ENCODE data around the gene PHACTR3.

Gene PHACTR3

DNA sequence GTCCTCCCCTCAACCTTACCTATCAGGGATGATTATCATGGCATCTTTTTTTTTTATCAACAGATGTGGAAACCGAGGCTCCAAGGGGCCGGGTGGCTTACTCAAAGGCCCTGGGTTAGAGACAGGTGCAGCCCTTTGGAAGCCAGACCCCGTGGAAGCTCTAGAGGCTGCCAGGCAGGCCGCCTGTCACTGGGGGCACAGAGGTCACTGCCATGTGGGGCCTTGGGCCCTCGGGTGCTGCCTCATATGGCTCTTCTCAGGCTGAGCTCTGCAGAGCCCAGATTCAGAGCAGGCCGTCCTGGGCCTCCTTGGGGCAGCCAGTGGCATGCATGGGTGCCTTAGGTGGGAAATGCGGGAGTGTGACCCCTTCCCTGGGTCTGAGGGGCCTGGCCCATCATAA, 136.3 kb downstream of the PHACTR3 start:
- DNase-seq = no peak

DNA sequence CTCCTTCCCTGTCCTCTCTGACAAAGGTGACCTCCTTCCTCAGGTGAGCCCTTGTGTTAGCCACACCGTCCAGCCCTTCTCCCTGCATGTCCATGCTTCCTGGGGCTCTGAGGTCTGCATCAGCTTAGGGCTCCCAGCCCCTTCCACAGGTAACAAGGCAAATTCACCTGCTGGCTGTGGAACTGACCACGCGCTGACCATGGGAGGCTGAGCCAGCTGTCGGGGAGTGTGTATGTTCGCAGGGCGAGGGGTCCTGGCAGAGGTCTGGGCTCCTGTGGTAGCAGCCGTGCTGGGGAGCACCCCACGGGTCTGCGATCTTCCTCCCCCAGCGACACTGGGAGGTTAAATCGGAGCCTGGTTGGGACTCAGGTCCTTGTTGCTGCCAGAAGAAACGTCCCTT, 136.7 kb downstream of the PHACTR3 start:
- DNase-seq = no peak

DNA sequence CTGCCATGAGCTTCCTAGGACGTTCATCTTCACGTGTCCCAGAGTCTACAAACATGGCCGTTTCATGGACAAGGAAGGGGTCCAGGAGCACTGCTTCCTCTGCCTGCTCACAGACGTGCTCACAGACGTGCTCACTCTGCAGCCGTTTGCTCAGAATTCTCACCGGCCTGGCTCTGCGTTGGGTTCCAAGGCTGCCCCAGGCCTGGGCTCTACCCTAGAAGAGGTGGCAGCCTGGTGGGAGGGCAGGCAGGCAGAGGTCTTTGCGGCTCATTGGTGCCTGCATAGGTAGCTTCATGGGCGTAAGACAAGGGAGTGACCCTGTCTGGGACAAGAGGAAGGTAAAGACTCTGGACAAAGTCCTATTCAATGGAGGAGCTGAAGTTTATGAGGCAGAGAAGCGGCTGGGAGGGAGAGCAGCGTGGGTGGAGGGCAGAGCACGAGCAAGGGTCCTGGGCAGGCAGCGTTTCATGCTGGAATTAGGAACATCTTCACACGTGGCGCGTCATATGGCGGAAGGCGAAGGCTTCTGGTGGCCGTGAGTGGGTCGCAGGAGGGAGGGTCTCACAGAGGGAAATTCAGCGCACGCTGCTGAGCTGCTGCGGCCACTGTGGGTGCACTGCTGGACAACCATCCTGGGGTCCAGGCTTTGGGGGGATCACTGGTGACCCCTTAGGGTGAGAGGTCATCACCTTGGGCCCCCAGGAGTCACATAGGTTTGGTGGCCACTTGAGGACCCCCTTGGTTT, 138.2 kb downstream of the PHACTR3 start:
- DNase-seq = no peak

DNA sequence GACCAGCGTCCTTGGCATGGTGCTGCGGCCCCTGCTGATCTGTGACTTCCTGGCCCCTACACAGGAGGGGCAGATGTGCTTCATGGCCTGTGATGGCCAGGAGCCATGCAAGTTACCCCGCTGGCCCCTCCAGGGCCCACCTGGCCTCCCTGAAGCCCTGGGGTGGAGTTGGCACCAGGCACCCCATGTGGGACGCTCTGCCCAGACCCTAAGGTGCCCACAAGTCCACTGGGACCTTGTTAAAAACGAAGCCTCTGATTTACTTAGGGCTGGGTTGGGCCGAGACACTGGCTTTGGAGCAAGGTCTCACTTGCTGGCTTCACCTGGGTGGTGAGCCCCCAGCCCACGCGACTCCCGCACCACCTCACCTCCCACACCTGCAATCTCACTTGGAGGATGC, 139.0 kb downstream of the PHACTR3 start:
- DNase-seq = no peak

DNA sequence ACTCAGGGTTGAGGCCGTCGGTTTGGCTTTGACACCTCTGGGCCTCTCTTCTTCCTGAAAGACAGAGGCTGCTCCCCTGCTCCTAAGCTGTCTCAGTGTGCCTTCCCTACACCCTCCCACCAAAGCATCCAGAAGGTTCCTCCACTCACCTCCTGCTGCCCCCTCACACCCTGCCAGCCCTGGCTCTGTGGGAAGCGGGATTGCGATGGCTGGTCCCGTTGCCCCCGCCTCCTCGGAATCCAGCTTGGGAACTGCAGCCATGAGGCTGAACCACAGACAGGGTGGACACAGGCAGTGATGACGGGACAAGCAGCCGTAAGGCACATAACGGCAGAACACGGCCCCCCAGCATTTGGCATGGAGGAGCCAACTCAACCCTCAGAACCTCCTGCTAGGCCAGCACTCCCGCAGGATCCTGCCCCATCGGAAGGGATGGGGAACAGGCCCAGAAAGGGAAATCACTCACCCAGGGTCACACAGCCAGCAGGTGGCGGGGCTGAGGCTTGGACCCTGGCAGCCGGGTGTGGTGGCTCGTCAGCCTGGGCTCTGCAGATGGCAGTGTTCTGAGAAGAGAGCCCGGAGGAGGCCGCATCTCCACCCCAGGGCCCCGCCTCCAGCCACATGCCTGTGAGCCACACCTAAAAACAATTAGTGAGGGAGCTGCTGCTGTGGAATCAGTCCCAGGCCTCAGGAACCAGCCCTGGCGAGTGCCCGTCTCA, 139.6 kb downstream of the PHACTR3 start:
- DNase-seq = no peak

DNA sequence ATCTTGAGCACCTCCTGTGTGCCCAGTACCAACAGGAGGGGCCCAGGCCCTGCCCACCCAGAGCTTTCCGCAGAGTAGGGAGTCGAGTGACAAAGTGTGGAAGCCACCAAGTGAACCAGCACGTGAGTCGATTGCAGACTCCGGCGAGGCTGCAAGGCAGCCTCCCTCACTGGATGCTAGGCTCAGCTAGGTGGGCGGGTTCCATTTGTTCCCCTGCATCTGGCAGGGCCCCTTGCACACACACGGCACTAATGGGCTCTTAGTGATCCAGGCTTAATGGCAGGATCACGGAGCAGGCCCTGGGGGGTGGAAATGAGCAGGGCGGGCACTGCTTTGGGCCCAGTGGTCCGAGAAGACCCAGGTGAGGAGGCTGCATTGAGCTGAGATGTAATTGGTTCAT, 140.4 kb downstream of the PHACTR3 start:
- DNase-seq = no peak

DNA sequence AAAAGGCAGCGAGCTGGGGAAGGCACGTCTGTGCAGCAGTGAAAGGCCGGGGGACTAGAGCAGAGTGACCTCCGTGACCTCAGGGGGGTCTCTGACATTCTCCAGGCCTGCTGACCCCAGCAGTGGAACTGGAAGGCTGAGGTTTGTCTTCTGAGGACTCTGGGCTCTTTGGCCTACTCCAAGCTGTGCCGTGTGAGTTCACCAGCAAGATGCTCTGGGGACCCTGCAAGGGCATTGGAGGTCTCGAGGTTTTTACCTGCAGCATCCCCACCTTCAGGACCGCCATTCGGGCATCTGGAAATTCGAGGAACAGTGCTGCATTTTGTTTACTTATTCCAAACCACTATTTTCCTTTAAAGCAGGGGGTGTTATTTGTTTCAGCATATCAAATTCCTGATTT, 140.9 kb downstream of the PHACTR3 start:
- DNase-seq = no peak

DNA sequence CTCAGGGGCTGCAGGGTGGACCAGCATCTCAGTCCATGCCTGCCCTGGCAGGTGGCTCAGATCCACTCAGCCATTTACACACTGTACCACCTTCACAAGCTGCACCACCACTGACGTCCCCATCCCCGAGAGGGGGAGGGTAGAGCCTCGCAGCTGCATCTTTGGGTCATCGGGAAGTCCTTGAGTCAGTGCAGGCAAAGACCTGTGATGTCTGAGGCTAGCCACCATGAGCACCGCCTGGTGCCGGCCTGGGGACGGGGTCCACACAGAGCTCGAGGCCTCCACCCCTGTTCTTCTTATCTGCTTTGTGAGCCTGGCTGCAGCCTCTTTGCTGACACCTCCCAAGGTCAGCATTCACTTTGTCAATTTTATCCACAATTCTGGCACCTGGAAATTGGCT, 141.4 kb downstream of the PHACTR3 start:
- no peak for DNase-seq

DNA sequence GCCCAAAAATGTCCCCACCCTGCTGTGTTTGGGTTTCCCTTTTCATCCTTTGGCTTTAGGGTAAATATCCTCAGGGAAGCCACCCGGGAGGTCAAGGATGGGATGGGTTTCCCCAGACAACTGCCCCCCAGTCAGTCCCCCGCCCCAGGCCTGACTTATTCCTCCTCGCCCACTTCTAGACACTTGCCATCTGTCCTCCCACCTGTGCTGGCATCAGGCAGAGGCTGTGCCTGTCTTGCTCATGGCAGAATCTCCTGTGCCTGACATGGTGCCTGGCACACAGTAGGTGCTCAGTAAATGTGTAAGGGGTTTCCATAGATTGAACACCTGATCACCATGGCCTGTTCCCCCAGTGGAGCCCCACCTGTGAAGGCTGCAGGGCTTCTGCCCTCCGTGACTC, 141.8 kb downstream of the PHACTR3 start:
- DNase-seq = no peak

DNA sequence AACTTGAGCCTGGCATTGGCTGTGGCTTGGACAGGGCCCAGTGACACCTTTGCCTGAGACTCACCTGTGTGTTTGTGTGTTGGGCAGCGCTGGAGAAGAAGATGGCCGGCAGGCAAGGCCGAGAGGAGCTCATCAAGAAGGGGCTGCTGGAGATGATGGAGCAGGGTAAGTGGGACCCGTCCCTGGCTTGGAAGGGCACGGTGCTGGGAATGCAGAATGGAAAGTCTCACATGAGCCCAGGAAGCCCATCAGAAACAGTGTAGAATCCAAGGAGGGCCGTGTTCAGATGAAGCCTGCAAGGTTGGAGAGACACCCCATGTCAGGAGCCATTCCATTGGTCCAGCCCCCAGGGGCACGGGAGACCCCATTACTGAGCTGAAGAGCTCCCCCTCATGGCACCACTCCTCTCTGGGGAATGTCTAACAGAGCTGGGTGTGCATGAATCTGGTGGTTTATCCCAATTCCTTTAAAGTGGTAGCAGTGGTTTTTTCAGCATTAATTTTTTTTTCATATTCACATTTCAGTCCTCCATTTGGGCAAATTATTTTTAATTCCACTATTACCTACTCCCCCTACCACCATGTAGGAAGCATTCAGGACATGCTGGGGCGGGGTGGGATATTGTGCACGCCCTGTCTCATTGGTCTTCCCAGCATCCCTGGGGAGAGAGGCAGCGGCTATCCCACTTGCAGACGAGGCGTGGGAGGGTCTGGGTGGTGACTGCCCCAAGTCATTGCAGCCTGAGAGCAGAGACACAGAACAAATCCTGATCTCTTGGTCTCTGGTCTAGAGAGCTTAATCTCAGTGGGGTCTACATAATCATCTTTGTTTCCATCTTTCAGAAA, 143.6 kb downstream of the PHACTR3 start:
- no peak for DNase-seq

DNA sequence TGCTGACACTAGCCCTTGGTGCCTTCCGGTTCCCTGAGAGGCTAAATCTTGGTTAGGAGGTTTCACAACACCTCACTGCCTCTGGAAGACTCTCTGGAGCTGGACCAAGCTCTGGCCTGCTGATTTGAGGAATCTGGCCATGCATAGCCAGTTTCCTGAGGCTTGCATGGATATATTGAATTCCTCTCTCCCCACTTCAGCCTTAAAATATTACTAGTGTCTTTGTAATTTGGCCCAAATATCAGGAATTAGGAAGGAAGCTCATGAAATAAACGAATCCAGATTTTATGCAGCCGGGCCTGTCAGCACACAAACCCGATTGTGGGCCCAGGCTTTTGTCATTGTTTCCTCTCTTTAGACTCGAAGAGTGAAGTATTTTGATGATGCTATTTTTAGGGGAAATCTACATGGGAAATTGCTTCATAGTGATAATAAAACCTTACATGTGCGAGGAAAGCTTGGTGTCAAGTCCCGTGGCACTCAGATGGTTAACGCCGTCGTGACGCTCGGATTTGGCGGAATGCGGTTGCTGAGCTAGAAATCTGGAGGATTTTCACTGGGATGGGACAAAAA, 144.4 kb downstream of the PHACTR3 start:
- no peak for DNase-seq

DNA sequence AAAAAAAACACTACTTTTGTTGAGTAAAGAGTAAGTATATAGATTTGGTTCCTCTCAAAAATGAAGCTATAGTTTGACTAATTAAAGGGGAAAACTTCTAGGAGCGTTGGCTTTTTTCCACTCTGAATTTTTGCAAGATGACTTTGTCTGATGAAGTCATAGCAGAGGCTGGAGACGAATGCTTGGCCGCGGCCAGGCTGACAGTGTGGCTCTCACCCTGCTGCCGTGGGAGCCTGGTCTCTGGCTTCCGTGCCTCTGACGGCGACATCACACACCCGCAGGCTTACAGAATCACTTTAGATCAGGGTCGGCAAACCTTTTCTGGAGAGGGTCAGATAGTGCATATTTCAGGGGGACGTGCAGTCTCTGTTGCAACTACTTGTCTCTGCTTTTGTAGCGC, 145.0 kb downstream of the PHACTR3 start:
- no peak for DNase-seq

DNA sequence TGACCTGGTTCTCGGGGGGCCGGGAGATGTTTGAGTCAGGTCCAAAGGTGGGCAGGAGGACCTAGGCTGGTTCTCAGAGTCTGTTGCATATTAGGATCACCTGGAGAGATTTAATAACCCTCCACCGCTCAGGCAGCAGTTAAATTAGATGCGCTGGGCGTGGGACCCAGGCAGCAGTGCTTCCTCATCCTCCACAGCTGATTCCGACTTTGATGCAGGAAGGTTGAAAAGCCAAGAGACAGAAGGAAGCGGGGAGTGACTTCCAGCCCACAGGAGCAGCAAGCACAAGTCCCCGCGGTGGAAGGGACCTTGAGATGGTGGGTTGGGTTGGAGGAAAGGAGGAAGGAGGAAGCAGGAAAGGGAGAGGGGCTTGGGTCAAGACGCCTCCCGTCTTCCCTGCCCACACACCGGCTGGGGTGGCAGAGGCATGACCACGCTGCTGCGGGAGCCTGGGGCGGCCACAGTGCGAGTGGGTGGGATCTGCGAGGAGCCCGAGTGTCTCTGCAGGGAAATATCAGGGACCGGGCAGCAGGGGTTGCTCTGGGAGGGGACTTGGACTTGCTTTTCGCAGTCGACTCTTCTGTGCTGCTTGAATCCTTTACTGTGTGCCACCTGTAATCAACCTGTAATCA, 146.0 kb downstream of the PHACTR3 start:
- DNase-seq = no peak

DNA sequence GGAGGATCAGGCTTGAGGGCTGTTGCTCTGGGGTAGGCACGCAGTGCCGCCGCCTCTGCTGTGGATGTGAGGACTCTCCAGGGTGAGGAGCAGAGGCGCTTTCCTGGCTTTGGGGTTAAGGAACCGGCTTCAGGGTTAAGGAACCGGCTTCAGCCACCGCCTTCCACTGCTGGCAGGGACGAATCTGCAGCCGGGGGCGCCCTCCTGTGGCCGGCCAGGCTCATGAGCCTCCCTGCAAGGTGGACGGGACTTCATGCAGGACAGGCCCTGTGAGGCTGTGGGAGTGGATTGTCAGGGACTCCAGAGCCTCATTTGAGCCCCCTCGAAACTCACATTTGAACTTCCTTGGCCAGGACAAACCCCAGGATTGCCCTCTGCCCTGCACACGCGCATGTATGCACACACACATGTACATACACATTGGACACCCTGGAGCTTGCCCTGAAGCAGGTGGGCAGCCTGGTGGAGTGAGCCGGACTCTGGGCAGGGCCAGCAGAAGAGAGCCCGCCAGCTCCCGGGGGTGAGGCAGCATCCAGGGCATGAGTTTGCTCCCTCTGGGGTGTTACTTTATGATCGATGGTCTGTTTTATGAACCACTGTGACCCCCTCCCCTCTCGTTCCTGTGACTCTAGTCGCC, 146.9 kb downstream of the PHACTR3 start:
- DNase-seq = peak; percentile 70

DNA sequence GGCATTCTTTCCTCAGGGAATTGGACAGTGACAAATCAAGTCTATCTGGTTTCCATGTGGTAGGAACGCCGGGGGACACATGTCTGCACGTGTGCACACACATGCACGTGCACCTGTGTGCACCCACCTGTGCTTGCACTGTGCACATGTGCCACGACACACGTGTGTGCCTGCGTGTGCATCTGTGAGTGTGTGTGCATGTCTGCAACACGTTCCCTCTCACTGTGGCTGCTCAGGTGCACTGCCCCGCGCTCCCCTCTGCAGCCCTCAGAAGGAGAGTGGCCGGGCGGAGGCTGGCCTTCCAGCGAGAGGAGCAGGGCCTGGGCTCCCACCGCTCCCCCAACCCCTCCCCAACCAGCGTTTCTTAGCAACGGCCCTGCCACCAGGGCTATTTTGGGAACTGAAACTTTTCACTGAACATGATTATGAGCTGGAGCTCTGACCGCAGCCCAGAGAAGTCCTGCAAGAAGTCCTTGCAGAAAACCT, 147.8 kb downstream of the PHACTR3 start:
- DNase-seq = no peak

DNA sequence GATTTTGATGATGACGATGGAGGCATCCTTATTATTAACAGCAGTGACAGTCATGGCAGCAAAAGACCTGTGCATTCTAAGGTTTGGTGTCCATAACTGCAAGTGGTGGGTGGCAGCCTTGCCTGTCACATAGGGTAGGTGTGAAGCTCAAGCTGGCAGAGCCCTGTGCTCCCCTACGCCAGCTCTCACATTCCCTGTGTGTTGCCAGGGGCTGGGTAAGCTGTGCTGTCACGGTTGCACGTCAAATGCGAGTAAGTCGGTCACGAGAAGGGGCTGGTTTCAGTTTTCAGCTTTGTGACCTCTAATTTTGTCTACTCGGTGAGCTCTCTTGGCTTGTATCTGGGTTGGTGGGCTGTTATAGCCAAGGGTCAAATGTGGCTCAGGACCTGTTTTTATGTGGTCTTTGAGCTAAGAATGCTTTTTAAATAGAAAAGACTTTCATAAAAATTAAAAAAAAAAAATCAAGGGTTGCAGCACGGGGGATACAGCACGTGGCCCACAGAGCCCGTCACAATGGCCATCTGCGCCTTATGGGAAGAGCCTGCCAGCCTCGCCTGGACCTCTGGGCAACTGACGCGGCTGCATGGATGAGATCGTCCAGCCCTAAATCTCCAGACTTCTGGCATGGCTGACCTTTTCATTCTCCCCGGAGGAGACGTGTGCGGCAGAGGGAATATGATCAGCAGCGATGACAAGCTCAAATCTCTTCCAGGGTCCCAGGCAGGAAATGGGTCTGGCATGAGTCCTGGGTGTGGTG, 148.5 kb downstream of the PHACTR3 start:
- DNase-seq = no peak

DNA sequence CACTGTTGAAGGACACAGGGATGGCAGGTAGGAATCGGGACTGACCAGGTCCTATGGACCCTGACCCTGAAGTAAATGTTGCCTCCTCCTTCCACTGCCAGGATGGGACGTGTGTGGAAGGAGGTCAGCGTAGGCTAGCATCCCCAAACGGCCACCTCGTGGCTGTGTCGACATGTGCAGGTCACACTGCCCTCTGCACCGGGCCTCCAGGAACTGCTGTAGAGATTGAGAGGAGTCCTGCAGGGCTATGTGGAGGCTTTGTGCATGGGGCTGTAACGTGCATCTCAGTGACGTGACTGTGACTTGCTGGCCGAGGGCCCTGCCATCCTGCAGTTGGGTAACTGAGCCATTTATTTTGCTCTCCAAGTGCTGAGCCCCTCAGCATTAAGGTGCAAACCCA, 149.5 kb downstream of the PHACTR3 start:
- no peak for DNase-seq

DNA sequence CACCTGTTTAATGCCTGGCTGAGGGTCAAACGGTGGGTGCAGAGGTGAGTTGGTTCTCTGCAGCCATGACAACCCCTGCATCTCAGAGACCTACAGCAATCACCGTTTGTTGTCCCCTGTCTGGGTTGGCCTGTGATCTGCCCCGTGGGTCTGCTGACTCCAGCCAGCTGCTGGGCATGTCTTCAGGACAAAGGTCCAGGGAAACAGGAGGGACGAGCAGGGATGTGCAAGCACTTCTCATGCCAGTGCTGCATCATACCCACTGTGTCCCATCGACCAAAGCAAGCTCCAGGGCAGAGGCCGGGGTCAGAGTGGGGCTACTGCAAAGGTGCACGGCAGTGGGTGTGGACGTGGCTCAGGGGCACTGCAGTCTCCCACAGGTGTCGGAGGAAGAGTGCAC, 150.2 kb downstream of the PHACTR3 start:
- DNase-seq = no peak

DNA sequence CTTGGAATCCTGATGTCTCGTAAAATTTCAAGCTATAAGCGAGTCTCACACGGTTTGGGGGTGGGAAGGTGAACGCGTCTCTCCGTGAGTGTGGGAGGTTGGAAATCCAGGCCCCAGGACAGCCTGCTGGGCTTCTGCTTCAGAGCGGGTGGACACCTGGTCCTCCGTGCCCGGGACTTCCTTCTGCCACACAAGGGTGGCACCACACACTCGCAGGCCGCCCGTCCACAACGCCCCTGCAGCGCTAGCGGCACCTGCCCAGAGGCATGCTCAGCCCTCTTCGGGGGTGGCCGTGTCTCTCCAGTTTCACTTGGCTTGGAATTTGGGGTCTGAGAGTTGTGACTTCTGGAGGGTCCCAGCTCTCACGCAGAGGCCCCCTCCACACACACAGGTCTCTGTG, 151.9 kb downstream of the PHACTR3 start:
- no peak for DNase-seq

DNA sequence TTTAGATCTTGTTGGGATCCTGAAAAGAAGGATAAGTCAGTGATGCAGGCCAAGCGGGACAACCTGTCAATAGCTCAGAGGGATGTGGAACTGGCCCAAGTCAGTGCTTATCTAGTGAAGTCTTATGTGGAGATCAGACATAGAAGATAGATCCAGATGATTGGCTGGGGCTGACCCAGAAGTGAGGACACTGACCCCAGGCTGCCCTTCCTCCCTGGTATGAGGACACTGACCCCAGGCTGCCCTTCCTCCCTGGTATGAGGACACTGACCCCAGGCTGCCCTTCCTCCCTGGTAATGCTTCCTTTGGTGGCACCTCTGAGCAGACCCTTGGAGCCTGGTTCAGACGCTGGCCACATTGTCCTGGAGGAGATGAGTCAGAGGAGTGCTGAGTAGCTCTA, 159.7 kb downstream of the PHACTR3 start:
- DNase-seq = no peak

DNA sequence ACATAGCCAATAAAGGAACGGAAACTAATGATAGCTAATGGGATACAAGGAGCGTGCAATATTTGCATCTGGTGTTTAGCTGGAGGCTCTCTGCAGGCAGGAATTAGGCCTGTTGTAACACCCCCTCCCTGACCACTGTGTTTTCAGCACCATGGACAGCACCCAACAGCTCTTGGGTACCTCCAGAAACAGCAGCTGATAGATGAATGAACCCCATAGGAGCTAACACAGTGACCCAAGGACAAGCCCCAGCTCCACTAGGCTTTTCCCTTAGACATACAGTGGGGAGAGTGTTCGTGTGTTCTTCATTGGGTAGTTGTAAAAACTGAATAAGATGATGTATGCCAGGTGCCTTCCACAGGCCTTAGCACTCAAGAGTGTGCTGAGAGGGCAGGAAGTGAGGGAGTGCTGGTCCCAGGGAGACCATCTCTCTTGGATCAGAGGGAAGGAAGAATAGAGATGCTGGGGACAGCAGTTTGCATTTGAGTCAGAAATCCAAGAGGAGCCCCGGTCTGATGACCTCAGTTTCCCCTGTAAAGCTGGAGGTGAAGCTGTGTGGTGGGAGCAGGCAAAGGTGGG, 161.3 kb downstream of the PHACTR3 start:
- DNase-seq = peak; percentile 30
